Right ventricle myocardium inferior (tissue), 1 donor: ENCODE results near the gene CXXC1. TPM values are rescaled to one million over a fixed set of nuclear protein-coding genes. Genes with fewer than 3 reads are reported as not detected.
A peak's percentile ranks its signal among the peaks of the same experiment; 100 is the strongest.
"Not testable (repeated sequence)": the region's sequence is repeated elsewhere in the genome, so short reads cannot be mapped to it uniquely, and the experiment has no call there.

Source experiments
- ATAC-seq: fragments of 200-7000 bp; cut with Tn5 transposase; one replicate; pipeline ENCODE4 v1.9.1; 2020; ENCODE audit warnings: mild to moderate bottlenecking, moderate library complexity
- DNase-seq: peaks from one replicate; pipeline ENCODE4 v3.0.0; 2021; ENCODE audit errors: missing footprints
- intact Hi-C: fragments of 100-400 bp; cut with DNase I; formaldehyde crosslinking; loops from one replicate; pipeline ENCODE4 v1.11.0; 2022
- total RNA-seq: library from RNA; stranded (reverse); fragmentation: NEBNext Ultra II Directional; extraction: Animal tissue kit (Norgen Biotek cat#: 25700); gene quantifications from one replicate; pipeline ENCODE4 v1.2.1, GENCODE V29; 2021
- donor health status: DM: no; HTN: yes; CAD: no; lungs with severe emphysema.

CXXC1 gene
- total RNA-seq, 1 donor from 2014 or later, result 32.8 TPM

DNA sequence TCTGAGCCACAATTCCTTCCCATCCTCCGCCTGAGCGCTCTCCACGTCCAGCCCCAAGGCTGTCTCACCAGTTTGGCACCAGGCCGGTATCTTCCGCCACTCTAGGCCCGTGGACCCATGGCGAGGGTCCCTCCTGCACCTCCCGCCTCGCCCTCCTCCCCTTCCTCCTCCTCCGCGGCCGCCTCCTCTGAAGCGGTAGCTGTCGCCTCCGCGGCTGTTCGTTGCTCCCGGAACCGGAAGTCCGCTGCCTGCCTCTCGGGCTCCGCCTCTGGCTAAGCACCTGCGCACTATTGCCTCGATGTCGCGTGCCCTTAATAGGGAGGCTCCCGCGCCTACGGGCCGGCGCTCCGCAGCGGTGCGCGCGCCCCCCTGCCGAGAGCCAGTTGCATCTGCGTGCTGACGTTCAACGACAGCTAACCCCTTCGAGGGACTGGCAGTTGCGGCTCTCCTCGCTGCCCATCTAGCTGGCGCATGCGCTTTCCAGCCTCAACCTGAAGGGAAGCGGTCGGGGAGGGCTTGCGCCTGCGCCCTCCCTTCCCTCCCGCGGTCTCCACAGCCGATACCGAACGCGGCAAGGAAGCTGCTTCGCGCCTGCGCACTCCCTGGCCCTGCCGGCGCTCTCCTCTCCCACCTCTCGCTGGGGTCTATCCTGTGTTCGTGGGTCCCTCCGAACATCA lies 6.1 kb downstream of the CXXC1 start, which contains the start of gene MBD1:
MBD1 (minus strand) TSS at position 229 of the 677 bp plus-strand sequence. CDS start 1,531 bp downstream, outside the sequence.
- peak; percentile 99 for DNase-seq
- intact Hi-C loops, result loop anchor here (1.0 to 10.0 kb wide), 4 partner anchors 13 to 913 kb away; partner anchors contain the start of genes C18orf32 and MEX3C

GRCh38 chr18:50280707-50281294 lies 6.7 kb downstream of the CXXC1 start:
- ATAC-seq, result no peak
- intact Hi-C loops, result loop anchor here (1.0 to 10.0 kb wide), 4 partner anchors 12 to 914 kb away; partner anchors contain the start of genes C18orf32 and MEX3C
- DNase-seq, result no peak

More for the DNA sequence above, 6.1 kb downstream of the CXXC1 start, which contains the start of gene MBD1:
- peak; percentile 97 for ATAC-seq

DNA sequence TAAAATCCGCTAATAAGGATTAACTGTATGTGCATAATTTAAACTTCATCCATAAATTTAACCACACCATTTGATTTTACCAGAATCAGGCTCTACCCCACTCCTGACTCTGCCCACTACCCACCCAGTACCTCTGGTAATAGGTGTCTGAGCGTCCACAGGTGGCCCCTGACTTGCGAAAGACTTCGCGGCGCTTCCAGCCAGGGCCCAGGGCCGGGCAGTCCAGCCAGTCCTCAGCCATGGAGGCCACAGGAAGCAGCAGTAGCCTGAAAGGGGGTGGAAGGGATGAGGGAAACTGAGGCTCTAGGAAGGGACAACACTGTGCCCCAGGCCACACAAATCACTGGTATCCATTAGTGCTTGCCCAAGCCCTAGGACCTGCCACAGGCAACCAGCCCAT lies 7.7 kb downstream of the CXXC1 start:
- intact Hi-C loops, result loop anchor here (5.0 to 10.0 kb wide), 3 partner anchors 148 to 915 kb away; partner anchors contain the start of genes C18orf32 and MEX3C
- no peak for ATAC-seq
- DNase-seq, result no peak

DNA sequence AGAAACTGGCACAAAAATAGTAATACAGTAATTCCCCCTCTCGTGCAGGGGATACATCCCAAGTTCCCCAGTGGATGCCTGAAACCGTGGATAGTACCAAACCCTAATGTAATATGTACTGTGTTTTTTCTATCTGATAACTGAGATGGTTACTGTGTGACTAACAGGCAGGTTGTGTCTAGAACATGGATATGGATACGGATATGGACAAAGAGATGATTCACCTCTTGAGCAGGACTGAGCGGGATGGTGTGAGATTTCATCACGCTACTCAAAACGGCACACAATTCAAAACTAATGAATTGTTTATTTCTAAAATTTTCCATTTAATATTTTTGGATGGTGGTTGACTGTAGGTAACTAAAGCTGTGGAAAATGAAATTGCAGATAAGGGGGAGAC lies 9.6 kb downstream of the CXXC1 start:
- no peak for DNase-seq
- ATAC-seq, result no peak
- intact Hi-C loops, result no loop called here

- DNase-seq (no peak), ATAC-seq (no peak)
- intact Hi-C loops, result no loop called here
Observed at GRCh38 chr18:50276452-50276851, 11.0 kb downstream of the CXXC1 start.

DNA sequence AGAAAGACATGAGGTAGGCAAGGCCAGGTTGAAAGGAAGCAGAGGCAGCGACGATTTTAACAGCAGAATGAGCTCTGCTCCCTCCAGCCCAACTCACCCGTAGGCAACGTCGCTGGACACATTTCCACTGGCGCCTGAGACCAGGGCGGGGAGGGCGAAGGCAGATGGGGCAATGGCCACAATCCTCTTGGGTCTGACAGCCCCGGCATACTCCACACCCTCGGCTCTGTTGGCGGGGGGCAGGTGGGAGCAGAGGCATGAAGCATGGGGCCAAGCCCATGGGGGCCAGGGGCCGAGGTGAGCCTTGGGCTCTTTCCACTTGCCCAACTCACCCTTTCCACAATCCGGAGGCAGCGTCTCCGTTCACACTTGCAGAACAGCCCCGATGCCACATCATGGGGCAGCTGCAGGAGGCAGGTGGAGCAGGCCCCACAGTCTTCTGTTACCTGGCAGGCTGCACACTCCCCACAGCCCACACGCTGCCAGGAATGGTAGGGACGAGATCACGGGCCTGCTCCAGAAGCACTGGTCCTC lies 11.9 kb downstream of the CXXC1 start:
- no peak for ATAC-seq
- DNase-seq, result peak; percentile 53
- intact Hi-C loops, result no loop called here

GRCh38 chr18:50274941-50275340 lies 12.6 kb downstream of the CXXC1 start:
- no peak for DNase-seq
- no peak for ATAC-seq
- intact Hi-C loops, result no loop called here

GRCh38 chr18:50274044-50274442 lies 13.4 kb downstream of the CXXC1 start:
- intact Hi-C loops, result no loop called here
- DNase-seq (no peak), ATAC-seq (no peak)

DNA sequence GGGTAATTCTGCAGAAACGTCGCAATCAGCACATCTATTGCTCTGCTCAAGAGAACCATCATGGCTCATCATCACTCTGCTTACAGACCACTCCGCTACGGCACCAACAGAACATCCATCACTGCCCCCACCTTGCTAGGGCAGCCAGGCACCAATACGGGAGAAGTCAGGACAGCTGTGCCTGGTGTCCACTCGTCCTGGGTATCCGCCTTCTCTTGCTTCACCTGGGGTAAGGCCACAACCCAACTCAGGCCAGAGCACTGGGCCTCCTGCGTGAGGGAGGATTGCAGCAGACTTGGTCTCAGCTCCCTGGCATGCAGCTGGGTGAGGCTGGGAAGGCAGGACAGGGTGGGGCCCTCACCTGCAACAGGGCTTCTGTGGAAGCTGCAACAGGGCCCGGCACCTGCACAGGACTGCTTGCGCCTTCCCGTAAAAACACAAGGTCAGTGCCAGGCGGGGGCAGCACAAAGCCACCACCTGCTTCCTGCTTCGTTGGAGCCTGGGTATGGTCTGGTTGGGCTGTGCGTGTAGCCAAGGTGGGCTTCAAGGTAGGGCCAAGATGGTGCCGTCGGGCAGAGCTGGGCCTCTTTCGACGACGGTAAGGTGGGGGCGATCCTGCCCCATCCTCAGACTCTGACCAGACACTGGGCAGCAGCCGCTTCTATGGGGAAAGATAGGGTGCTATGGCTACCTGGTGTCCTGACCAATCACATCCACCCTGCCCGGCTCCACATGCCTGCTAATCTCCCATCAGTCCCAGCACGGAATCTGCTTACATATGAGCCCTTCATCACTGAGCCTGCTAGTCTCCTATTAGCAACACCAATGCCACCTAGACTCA lies 14.1 kb downstream of the CXXC1 start:
- ATAC-seq (no peak), DNase-seq (no peak)
- intact Hi-C loops, result no loop called here

DNA sequence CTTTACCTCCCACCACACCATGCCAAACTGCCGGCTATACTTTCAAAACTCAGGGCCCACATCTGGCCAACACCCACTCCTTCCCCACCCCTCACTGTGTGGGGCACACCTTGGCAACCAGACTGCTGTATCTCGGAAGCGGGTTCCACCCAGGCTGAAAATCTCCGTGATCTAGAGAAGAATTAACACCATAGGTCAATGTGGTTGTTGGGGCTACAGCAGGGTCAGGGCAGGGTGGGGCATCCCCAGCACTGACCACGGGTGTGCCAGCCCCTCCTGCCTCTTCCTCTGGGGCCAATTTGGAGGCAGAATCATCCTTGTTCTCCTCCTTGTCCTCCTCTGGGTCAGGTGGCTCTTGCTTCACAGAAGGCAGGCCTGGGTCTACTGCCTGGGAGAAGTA lies 14.9 kb downstream of the CXXC1 start:
- ATAC-seq (no peak), DNase-seq (no peak)
- intact Hi-C loops, result no loop called here

- DNase-seq, result peak; percentile 93
- ATAC-seq, result peak; percentile 76
- intact Hi-C loops, result loop anchor here (1.0 kb wide), 1 partner anchor 13 kb away; the partner anchor contains the start of gene MBD1
Observed at GRCh38 chr18:50268022-50268747, 19.3 kb downstream of the CXXC1 start.

DNA sequence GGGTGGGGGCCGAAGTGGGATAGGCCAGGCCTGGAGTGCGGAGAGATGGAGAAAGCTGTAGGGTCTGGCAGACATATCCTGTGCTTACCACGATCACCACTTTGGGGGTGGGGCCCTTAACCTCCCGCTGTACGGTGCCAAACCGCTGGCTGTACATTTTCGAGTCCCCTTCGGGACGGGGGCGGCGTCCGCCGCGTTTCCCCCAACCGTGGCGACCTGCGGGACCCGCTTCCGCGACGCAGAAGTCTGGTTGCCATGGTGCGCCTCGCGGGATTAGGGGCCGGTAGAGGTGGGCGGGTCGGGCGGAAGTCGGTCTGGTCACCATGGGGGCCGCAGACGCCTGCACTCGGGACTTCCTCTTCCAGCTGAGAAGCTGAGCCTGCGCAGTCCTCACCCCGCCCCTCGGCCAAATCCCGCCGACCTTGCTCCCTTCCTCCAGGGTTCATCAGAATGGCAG lies 21.2 kb downstream of the CXXC1 start, which contains the start of gene CFAP53:
CFAP53 (minus strand) TSS at position 248 of the 457 bp plus-strand sequence; CDS start at position 157, 91 bp downstream.
- intact Hi-C loops, result no loop called here
- ATAC-seq, result peak; percentile 98

GRCh38 chr18:50262977-50263376 lies 24.5 kb downstream of the CXXC1 start:
- no peak for ATAC-seq
- intact Hi-C loops, result no loop called here
- DNase-seq, result no peak

More for the DNA sequence above, 21.2 kb downstream of the CXXC1 start, which contains the start of gene CFAP53:
- DNase-seq, result peak; percentile 96

DNA sequence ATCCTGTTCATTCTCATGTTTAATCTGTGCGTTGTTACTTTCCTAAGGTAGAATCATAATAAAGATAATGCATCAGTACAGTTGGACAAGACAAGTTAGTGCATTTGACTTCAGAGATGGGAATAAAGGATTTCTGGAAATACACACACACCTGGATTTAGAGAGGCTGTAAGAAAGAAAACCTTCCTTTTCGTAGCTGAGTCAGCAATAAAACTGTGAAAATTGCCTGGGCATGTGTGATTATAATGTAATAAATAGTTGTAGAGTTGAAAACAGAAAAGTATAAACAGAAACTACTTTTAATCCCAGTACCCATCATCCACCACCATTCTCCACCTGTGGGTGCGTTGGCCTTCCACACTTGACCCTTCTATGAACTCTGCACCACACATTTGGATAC lies 36.6 kb downstream of the CXXC1 start:
- intact Hi-C loops, result no loop called here
- ATAC-seq, result no peak

DNA sequence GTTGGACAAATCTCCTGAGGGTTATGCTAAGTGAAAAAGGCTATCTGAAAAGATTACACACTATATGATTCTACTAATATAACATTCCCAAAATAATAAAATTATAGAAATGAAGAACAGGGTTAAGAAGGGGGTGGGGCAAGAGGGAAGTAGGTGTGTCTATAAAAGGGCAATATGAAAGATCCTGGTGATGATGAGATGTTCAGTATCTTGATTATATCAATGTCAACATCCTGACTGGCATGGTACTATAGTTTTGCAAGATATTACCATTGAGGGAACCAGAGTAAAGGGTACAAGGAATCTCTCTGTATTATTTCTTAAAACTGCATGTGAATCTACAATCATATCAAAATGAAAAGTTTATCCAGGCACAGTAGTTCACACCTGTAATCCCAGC lies 37.9 kb downstream of the CXXC1 start:
- intact Hi-C loops, result no loop called here
- ATAC-seq, result no peak
- DNase-seq, result no peak

More for the DNA sequence above, 36.6 kb downstream of the CXXC1 start:
- DNase-seq, result no peak

DNA sequence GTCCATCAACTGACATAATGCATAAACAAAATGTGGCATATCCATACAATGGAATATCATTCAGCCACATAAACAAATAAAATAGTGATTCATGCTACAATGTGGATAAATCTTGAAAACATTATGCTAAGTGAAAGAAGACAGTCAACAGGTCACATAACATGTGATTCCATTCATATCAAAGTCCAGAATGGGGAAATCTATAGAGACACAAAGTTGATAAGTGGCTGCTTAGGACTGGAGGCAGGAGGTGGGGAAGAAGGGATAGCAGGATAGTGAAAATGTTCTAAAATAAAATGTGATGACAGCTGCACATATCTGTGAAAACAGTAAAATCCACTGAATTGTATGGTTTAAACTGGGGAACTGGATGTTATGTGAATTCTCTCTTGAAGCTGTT lies 39.9 kb downstream of the CXXC1 start:
- no peak for DNase-seq
- no peak for ATAC-seq
- intact Hi-C loops, result no loop called here

- DNase-seq, ATAC-seq, intact Hi-C loops: not testable (repeated sequence)
Observed at GRCh38 chr18:50241768-50242167, 45.7 kb downstream of the CXXC1 start.

DNA sequence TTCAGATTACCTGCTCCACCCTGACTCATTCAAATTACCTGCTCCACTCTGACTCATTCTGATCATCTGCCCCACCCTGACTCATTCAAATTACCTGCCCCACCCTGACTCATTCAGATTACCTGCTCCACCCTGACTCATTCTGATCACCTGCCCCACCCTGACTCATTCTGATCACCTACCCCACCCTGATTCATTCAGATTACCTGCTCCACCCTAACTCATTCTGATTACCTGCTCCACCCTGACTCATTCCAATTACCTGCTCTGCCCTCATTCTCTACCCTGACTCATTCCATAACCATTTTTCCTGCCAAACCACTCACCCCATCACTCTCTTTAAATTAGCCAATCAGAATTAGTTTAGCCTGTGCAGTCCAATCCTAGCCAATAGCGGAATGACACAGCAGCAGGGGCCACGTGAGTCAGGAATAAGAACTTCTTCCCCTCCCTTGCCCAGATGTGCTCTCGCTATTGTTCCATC lies 47.4 kb downstream of the CXXC1 start:
- ATAC-seq (no peak), DNase-seq (no peak)
- intact Hi-C loops, result no loop called here
